GM21529 (cell line): Measurements from ENCODE around the gene MPRIP.
"Not testable (repeated sequence)": the region's sequence is repeated elsewhere in the genome, so short reads cannot be mapped to it uniquely, and the experiment has no call there.

Experiments
- ATAC-seq: cut with Tn5 transposase; IDR thresholded peaks from one replicate; pipeline ENCODE4 v1.9.1; 2021; ENCODE audit not compliant: unreplicated experiment

Gene MPRIP

DNA sequence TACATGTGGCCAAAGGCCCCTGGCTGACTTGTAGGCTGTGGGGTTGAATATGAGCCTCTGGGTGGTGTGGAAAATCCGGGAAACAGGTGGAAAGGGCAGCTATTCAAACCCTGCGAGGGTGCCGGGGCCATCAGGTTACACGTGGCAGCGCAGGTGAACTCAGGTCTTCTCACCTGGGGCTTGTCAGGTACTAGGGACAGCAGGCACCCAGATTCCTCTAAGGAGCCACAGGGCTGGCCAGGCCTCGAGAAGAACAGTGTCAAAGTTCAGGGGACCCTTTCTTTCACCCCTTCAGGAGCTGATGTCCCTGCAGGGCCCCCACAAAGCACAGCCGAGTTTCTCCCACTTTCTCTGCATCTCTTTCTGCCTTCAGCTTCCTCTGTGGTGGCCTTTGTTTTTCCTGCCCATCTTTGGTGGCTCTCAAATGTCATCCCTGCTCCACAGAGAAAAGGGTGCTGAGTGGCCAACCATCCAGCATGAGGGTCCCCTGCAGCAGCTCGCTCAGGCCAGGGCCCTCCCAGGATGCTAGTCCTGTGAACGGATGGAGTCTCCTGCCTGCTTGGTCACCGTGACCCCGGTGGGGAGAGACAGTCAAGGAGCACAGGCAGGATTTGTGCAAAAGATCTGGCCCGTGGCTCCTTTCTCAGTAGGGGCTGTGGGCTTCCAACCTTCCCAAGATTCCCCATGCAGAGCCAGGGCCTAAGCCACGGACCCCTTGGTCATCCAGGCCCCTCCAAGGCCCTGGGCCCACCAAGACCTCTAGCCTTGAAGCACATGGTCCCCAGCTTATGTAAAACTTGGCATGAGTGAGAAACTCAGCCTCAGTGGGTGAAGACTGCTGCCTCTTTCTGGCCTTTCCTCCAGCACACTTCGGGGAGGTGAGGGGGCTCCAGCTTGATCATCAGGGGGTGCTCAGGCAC, 28.2 kb upstream of the MPRIP start:
- ATAC-seq: not testable (repeated sequence)

- ATAC-seq: not testable (repeated sequence)
Measured at GRCh38 chr17:17014748-17015124, 27.5 kb upstream of the MPRIP start.

DNA sequence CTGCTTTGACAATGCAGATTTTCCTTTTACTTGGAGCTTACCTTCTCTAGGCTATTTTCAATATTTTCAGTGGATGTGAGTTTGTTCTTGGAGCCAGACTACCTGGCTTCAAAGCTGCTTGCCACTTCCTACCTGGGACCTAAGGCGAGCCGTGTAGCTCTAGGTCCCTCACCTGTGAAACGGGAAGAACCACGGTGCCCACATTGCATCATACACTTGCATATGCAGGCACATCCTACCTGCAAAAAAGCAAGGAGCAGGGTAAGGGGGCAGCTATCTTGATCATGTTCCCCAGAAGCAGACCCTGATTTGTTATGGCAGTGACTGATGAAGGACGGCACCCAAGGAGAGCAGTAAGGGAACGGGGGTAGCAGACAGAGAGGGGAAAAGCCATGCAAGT, 27.0 kb upstream of the MPRIP start:
- ATAC-seq: no peak

DNA sequence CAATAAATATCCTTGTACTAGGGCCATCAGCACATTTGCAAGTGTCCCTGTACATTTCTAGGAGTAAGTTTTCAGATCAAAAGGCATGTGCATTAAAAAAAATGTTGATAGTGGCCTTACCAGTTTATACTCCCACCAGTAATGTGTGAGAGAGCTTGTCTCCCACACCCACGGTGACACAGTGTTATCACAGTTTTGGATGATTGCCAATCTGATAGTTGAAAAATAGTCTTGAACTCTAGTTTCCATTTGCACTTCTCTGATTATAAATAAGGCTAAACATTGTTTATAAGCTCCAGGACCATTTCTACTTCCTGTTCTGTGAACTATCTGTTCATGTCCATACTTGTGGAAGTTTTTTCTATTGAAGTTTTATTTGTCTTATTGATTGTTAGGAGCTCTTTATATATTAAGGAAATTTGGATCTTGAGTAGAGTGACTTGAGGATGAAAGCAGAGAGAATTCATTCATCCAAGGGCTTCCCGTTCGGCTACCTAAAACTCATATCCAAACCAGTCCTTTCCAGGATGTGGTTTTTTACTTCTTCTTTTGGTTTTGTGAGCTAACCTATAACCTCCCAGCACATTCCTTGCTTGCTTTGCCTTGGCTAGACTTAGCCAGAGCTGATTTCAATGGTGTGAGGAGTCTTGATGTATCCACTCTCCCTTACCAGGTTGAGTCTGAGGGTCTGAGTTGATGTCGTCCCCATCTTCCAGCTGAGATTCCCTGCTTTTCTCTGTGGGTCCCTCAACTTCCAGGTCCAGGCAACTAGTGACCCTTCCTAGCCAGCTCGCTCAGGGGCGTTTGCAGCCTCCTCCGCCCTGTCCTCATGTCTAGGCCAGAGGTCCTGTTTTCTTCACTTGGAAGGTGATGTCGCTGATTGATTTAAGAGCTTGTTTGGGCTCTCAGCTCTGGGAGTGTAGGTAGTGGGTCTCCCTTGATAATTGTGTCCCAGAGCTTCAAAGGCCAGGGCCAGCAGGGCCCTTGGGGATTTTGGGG, 25.8 kb upstream of the MPRIP start:
- not testable (repeated sequence) for ATAC-seq

DNA sequence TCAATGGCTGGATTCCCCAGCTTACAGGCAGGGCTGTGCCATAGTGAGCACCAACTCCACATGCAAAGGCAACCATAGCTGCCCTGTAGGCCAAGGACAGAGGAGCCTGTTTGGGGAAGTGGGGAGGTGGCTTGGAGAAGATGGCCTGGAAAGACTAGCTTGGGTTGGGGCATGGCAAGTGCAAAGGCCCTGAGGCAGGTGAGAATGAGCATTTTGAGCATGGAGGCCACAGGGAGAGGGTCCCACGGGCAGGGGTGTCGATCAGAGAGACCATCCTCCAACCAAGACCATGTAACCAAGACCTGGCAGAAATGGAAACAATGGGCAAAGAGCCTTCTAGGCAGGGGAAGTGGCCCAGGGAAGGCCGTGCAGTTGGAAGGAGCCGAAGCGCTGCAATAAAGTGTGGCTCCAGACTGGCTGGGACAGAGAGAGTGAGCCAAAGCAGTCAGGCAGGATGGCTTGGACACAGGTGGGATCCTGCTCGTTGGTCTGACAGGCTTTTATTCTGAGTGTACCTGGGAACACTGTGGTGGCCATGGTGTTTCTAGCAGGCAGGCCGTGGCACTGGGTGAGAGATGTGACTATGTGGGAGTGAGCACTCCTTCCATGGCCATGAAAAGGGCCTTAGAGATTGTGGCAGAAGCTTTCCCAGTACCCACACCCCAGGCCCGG, 24.8 kb upstream of the MPRIP start:
- ATAC-seq: no peak

DNA sequence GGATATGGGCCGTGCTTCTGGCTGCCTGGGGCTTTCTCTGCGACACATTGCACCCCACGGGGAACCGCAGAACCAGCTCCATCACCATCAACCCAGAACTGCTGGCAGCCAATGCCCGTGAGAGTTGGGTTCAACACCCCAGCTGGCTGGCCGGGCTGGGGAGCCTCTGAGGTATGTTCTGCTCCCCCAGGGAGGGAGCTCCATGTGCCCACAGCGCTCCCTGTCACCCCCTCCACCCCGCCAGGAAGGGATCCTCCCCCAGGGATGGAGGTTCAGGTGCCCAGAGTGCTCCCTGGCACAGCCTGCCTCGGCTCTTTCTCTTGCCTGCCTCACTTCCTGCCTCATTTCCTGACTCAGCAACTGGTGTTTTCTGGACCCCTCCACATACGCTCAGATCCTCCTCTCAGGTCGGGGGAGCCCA, 24.2 kb upstream of the MPRIP start:
- ATAC-seq: no peak

- no peak for ATAC-seq
Measured at GRCh38 chr17:17018612-17019429, 23.4 kb upstream of the MPRIP start.

- no peak for ATAC-seq
Measured at GRCh38 chr17:17019430-17019762, 22.9 kb upstream of the MPRIP start.

GRCh38 chr17:17019891-17020456, 22.3 kb upstream of the MPRIP start:
- no peak for ATAC-seq

DNA sequence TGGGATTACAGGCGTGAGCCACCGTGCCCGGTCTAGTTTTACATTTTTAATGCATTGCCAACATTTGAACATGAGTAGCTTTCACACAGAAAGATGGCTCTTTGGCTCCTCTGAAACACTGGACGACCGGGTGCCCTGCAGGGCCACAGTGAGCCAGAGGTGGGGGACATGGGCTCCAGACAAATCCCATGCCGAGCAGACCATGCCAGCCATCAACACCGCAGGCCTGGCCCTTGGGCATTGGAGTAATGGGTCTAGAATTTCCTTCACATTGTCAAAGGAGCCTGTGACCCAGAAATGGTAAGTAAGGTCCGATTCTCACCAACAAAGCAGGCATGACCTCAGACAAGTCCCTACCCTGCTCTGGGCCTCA, 21.4 kb upstream of the MPRIP start:
- ATAC-seq: no peak

GRCh38 chr17:17021194-17021863, 20.9 kb upstream of the MPRIP start:
- ATAC-seq: no peak

GRCh38 chr17:17022011-17022410, 20.2 kb upstream of the MPRIP start:
- ATAC-seq: no peak

GRCh38 chr17:17022456-17022855, 19.8 kb upstream of the MPRIP start:
- no peak for ATAC-seq

DNA sequence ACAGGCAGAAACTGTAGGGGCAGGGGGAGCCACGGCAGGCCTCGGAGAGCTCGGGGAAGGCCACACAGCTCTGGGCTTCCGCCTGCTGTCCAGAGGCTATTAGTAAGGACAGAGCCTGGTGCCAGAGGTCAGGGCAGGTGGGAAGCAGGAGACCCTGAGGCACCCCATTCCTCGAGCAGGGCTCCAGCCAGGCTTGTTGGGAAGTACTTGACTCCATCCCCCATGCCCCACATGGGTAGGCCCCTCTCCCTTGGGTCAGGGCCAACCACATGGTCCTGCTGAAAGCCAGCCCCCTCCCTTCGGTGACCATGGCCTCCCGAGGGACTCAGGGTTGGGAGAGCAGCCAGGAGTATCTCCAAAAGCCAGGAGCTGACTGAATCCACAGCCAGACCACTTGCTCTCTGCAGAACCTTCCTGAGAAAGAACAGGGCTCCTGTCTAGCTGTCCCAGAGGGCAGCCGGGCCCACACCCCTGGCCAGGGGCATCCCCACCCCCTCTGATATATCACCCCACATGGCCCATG, 17.4 kb upstream of the MPRIP start:
- ATAC-seq: no peak

GRCh38 chr17:17025621-17026020, 16.6 kb upstream of the MPRIP start:
- no peak for ATAC-seq

DNA sequence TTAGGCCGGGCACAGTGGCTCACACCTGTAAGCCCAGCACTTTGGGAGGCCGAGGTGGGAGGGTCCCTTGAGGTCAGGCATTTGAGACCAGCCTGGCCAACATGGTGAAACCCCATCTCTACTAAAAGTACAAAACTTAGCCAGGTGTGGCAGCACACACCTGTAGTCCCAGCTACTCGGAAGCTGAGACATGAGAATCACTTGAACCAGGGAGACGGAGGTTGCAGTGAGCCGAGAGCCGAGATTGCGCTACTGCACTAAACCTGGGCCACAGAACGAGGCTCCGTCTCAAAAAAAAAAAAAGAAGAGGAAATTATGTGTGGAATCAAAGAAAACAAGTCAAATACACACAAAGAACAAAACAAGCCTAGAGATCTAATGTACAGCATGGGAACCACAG, 16.1 kb upstream of the MPRIP start:
- no peak for ATAC-seq

DNA sequence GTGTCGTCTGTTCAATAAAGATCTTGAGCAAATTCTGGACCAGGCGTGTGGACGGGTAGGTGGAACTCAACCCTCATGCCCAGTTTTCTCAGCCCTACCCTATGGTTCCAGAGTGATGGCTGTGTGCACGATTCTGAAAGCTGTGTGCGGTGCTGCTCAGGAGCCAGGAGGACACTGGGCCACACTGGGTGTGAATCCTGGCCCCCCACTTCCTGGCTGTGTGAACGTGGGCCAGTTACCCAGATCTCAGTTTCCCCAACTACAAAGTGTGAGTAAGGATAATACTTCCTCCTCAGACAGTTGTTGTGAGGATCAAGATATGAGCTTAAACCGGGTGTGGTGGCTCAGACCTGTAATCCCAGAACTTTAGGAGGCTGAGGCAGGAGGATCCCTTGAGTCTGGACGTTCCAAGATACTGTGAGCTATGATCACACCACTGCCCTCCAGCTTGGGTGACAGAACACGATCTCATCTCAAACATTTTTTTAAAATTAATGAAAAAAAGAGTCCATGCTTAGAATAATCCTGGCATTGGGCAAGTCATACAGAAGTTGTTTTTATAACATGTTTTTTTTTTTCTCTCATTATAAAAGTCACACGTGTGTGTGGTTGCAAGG, 14.7 kb upstream of the MPRIP start:
- no peak for ATAC-seq

- no peak for ATAC-seq
Measured at GRCh38 chr17:17028059-17028877, 14.0 kb upstream of the MPRIP start.
